Activated CD8-positive, alpha-beta memory T cell treated with anti-CD3 and anti-CD28 coated beads for 24 hours (primary cell): ENCODE results near the gene POC1B.

ENCODE experiments used
- DNase-seq: peaks from one replicate; pipeline ENCODE4 v3.0.0-alpha.2; 2020

POC1B gene

GRCh38 chr12:89494411-89495231 is 31.2 kb downstream of the POC1B start:
- peak; percentile 72 for DNase-seq

GRCh38 chr12:89493670-89494302 is 32.1 kb downstream of the POC1B start:
- no peak for DNase-seq

DNA sequence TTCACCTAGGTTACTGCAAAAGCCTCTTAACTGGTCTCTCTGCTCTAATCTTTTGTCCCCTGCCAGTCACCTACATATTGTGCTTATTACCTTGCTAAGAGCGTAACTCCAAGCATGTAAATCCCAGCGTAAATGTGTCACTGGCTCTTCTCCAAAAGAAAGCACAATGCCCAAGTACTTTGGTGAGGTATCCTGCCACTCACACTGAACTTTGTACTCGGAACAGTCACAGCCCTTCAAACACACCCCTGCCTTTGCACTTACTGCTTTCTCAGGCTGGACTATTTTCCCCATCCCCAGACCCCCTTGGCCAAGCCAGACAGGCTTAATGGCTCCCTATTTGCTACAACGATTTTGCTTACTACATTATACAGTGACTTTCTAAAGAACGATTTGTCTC is 33.0 kb downstream of the POC1B start:
- DNase-seq = no peak

GRCh38 chr12:89490922-89491321 is 34.9 kb downstream of the POC1B start:
- DNase-seq = no peak

- DNase-seq = no peak
Observed at GRCh38 chr12:89486264-89486663, 39.6 kb downstream of the POC1B start.

DNA sequence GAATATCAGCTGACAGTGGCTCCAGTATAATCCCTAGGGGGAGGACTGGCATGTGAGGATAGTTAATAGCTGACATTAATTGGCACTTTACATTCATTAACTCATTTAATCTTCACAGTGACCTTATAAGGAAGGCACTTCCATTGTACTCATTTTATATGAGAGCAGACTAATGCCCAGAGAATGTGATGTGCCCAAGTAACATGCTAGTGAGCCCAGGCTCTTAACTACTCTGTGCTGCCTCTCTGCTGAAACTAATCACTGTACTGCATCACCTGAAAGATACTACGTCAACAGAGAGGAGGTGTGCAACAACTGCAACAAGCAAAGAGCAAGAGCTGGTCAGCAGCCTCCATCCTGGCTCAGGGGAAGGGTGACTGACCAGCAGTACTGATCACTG is 41.4 kb downstream of the POC1B start:
- no peak for DNase-seq

- no peak for DNase-seq
Observed at GRCh38 chr12:89481213-89481914, 44.5 kb downstream of the POC1B start.

DNA sequence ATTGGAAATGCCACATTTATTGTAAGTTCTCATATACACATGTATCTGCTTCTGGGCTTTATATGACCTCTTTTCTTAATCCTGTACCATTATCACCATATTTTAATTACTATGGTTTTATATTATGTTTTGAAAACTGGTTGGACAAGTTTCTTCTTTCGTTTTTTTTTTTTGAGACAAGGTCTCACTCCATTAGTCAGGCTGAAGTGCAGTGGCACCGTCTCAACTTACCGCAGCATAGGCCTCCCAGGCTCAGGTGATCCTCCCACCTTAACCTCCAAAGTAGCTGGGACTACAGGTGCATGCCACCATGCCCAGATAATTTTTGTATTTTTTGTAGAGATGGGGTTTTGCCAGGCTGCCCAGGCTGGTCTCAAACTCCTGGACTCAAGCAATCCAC is 45.9 kb downstream of the POC1B start:
- no peak for DNase-seq

- no peak for DNase-seq
Observed at GRCh38 chr12:89477633-89478279, 48.1 kb downstream of the POC1B start.

DNA sequence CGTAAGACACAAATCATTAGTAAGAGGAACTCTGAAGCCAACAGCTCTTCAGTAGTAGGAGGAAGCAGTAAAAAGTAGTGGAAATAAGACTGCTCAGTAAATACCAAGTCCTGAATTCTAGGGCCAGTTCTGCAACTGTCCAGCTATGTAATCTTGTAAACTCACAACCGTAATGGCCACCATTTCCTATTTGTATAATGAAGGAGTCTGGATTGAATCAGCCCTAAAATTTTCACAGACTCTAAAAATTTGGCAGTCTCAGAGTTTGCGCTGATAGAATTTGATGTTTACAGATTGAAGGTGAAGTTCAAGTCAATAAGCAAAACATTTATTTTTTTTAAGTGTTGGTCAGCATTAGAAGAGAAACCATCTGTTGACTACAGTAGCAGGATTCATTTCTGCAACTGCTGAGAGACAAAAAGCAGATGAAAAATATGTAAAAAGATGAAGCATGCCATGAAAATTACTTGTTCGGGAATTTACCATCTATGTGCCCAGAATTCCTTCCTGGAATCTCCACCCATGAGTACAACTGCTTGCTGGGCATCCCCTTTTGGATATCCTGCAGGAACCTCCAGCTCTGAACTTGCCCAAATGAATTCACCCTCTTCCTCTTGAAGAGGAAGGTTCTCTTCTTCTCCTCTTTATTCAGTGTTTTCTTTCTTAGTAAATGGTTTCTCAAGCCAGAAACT is 48.8 kb downstream of the POC1B start:
- DNase-seq = no peak

DNA sequence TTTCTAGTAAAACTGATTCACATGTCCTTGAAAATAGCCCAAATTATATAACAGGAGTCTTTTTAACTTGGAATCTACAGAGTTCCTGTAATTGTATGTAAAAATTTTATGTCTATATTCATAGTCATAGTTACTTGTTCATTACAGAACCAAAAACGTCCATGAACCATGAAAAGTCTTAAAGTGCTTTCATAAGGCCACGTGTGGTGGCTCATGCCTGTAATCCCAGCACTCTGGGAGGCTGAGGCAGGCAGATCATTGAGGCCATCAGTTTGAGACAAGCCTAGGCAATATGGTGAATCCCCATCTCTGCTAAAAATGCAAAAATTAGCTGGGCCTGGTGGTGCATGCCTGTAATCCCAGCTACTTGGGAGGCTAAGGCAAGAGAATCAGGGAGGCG is 49.6 kb downstream of the POC1B start:
- no peak for DNase-seq

GRCh38 chr12:89475203-89475990 is 50.5 kb downstream of the POC1B start:
- no peak for DNase-seq

DNA sequence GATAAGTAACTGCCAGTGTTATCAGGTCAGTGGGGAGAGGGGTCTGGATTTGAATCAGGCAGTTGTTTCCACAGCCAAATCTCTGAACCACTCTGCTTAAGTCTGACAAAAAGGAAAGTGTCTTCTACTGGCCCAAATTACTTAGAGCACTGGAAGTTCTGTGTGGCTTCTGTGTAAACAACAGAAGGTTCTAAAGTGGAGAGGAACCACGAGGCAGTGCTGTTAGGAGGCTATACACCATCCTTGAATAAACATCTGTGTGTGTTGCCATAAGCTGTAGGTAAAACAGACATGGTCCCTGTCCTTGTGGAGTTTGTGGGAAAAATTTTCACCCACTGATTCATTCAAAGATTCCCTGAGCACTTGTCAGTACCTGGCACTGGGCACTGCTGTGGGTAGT is 51.2 kb downstream of the POC1B start:
- DNase-seq = no peak

- no peak for DNase-seq
Observed at GRCh38 chr12:89472508-89472907, 53.3 kb downstream of the POC1B start.

- DNase-seq = no peak
Observed at GRCh38 chr12:89470741-89471509, 54.9 kb downstream of the POC1B start.

- DNase-seq = peak; percentile 67
Observed at GRCh38 chr12:89469361-89469760, 56.5 kb downstream of the POC1B start.

- no peak for DNase-seq
Observed at GRCh38 chr12:89468648-89469326, 57.1 kb downstream of the POC1B start.

- DNase-seq = no peak
Observed at GRCh38 chr12:89468017-89468416, 57.8 kb downstream of the POC1B start.

DNA sequence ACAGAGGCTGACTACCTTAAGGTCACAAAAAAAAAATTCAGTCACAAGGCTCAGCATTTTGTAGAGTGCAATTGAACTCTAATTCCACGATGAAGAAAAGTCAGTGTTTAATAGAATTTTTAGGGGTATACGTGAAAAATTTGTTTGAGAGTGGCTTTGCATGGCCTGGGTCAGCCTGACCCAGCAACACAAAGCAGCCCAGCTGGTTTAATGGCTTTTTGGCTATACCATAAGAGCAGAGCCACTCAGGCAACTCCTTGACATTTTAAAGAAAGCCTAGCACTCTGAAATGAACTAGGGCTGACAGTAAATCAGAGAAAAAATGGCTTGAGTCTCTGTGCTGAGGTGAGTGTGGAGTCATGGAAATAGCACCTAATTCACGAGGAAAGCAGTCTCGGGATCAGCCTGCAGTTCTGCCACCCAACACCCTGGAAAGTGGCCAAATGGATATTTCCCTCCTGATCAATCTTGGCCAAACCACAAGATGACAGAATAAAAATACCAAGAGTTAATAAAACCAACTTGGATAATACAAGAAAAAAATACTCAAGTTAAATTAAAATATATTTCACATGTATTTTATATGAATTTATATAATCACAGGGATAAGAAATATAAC is 60.8 kb downstream of the POC1B start:
- no peak for DNase-seq
